HG03103 (cell line): ENCODE measurements around the gene TRIM62.

ENCODE experiments used
- ATAC-seq: cut with Tn5 transposase; IDR thresholded peaks from one replicate; pipeline ENCODE4 v1.9.1; 2021; ENCODE audit warnings: low read depth; ENCODE audit not compliant: unreplicated experiment

The TRIM62 gene

GRCh38 chr1:33181921-33182341 is at the start of gene TRIM62:
Gene TRIM62, minus strand, starts transcription at chr1:33182043. Its CDS starts 611 bp downstream, at chr1:33181432.
- ATAC-seq, result no peak

- ATAC-seq, result no peak
Observed at GRCh38 chr1:33231166-33231565, 49.3 kb upstream of the TRIM62 start.

- ATAC-seq, result no peak
Observed at GRCh38 chr1:33228935-33229487, 47.2 kb upstream of the TRIM62 start.

GRCh38 chr1:33225586-33225985 is 43.7 kb upstream of the TRIM62 start:
- ATAC-seq, result no peak

GRCh38 chr1:33224166-33224707 is 42.4 kb upstream of the TRIM62 start:
- no peak for ATAC-seq

GRCh38 chr1:33222381-33222780 is 40.5 kb upstream of the TRIM62 start:
- ATAC-seq, result no peak

GRCh38 chr1:33221385-33221758 is 39.5 kb upstream of the TRIM62 start:
- no peak for ATAC-seq

- ATAC-seq, result no peak
Observed at GRCh38 chr1:33220676-33221384, 39.0 kb upstream of the TRIM62 start.

GRCh38 chr1:33219886-33220661 is 38.2 kb upstream of the TRIM62 start:
- ATAC-seq, result no peak

GRCh38 chr1:33211972-33212371 is 30.1 kb upstream of the TRIM62 start:
- ATAC-seq, result no peak

GRCh38 chr1:33206340-33206739 is 24.5 kb upstream of the TRIM62 start:
- no peak for ATAC-seq

GRCh38 chr1:33195556-33195955 is 13.7 kb upstream of the TRIM62 start:
- ATAC-seq, result no peak

- no peak for ATAC-seq
Observed at GRCh38 chr1:33191731-33192275, 10.0 kb upstream of the TRIM62 start.

GRCh38 chr1:33190701-33191100 is 8.9 kb upstream of the TRIM62 start:
- ATAC-seq, result no peak

GRCh38 chr1:33188572-33189275 is 6.9 kb upstream of the TRIM62 start:
- no peak for ATAC-seq

GRCh38 chr1:33186936-33187335 is 5.1 kb upstream of the TRIM62 start:
- no peak for ATAC-seq

- ATAC-seq, result no peak
Observed at GRCh38 chr1:33185541-33185940, 3.7 kb upstream of the TRIM62 start.

- ATAC-seq, result no peak
Observed at GRCh38 chr1:33183306-33183705, 1.5 kb upstream of the TRIM62 start.

- ATAC-seq, result no peak
Observed at GRCh38 chr1:33182896-33183295, 1.1 kb upstream of the TRIM62 start.

GRCh38 chr1:33182401-33182841 is 578 bp upstream of the TRIM62 start:
- no peak for ATAC-seq
